B cell (primary cell): Measurements from ENCODE around the gene COX7A1.

Experiments used
- CTCF ChIP-seq: fragments of 200-600 bp; IDR thresholded peaks from one replicate; pipeline ENCODE4 v1.8.0; 2022; ENCODE audit warnings: antibody characterized with exemption, mild to moderate bottlenecking
- EZH2 ChIP-seq: IDR thresholded peaks from 2 replicates; pipeline ENCODE4 v1.6.1; 2012; ENCODE audit warnings: borderline replicate concordance, low read depth, mild to moderate bottlenecking, moderate library complexity, low read length; ENCODE audit not compliant: insufficient read depth, poor library complexity, severe bottlenecking

- TF ChIP-seq CTCF = no peak
- TF ChIP-seq EZH2 = no peak
These were observed 20.6 kb upstream of the COX7A1 start for GRCh38 chr19:36172852-36173251.
